Measurements from ENCODE around the gene TBP.
"Not testable (repeated sequence)": the region's sequence is repeated elsewhere in the genome, so short reads cannot be mapped to it uniquely, and the experiment has no call there.

Gene TBP

GRCh38 chr6:170605574-170606259 lies 51.5 kb downstream of the TBP start:
- DNase-seq = no peak
- TF ChIP-seq POLR2A (IDR thresholded peaks at IDR 0.05; ENCODE audit: low read length) (no peak), GATA1 (IDR thresholded peaks at IDR 0.05; ENCODE audit: low read depth, low read length) (no peak)

GRCh38 chr6:170609225-170609624 lies 55.1 kb downstream of the TBP start:
- not testable (repeated sequence) for DNase-seq

- not testable (repeated sequence) for DNase-seq
Measured at GRCh38 chr6:170612256-170612804, 58.2 kb downstream of the TBP start.

DNA sequence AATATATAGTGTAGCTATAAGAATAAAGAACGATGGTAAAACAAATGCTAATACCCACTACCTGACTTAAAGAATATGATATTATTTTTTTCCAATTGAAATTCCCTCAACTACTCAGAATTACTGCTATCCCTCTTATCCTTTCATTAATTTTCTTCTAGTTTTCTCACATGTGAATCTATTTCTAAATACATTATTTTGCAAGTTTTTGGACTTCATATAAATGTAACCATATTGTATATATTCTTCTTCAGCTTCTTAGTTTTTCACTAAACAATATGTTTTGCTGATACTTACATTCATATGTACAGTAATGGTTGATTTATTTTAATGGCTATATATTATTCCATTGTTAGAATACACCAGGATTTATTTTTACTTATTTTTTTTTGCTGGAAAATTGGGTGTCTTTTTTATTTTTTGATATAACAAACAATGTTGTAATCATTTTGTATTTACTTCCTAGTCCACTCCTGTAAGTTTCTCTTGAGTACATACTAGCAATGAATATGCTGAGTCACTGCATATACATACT lies 61.9 kb downstream of the TBP start:
- DNase-seq = not testable (repeated sequence)

Data from erythroblast (primary cell).